VCaP (cell line): Measurements from ENCODE around the gene GLIS1.

Experiments used
- H3K27ac ChIP-seq: fragments of 450-650 bp; 2 replicates; pipeline ENCODE4 v1.5.1; 2017
- TF ChIP-seq, protein P1 (sequence below): fragments of 450-650 bp; conservative IDR thresholded peaks from 2 replicates; pipeline ENCODE4 v1.5.1; 2017; ENCODE audit warnings: mild to moderate bottlenecking, moderate library complexity

Gene GLIS1

DNA sequence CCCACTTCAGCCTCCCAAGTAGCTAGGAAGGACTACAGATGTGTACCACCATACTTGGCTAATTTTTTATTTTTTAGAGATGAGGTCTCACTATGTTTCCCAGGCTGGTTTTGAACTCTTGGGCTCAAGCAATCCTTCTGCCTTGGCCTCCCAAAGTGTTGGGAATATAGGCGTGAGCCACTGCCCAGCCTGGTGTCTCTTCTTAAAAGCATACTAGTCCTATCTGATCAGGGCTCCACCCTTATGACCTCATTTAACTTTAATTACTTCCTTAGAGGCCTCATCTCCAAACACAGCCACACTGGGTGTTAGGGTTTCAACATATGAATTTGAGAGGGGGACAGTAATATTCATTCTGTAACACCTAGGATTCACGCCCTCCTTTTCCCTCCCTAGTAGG, 130.9 kb downstream of the GLIS1 start:
- TF ChIP-seq, protein P1, sequence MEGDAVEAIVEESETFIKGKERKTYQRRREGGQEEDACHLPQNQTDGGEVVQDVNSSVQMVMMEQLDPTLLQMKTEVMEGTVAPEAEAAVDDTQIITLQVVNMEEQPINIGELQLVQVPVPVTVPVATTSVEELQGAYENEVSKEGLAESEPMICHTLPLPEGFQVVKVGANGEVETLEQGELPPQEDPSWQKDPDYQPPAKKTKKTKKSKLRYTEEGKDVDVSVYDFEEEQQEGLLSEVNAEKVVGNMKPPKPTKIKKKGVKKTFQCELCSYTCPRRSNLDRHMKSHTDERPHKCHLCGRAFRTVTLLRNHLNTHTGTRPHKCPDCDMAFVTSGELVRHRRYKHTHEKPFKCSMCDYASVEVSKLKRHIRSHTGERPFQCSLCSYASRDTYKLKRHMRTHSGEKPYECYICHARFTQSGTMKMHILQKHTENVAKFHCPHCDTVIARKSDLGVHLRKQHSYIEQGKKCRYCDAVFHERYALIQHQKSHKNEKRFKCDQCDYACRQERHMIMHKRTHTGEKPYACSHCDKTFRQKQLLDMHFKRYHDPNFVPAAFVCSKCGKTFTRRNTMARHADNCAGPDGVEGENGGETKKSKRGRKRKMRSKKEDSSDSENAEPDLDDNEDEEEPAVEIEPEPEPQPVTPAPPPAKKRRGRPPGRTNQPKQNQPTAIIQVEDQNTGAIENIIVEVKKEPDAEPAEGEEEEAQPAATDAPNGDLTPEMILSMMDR, result no peak
- H3K27ac ChIP-seq, result no peak overlapping the region

DNA sequence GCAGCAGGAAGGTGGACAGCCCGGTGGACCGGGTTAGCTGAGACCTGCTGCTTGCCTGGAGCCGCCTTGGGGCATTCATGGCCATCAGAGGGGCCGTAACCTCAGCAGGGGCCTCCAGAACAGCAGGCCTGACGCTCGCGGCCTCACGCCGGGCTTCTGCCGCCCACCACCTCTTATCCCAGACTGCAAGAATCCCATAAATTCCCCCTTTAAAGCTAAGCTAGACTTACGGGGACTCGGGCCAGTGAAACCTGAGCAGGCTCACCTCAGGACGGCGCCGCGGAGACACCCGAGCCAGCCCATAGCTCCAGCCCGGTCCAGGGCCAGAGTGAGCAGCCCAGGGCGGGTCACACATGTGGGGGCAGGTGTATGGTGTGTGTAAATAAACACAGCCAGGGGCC, 132.3 kb downstream of the GLIS1 start:
- TF ChIP-seq, protein P1, result no peak
- no peak overlapping the region for H3K27ac ChIP-seq

DNA sequence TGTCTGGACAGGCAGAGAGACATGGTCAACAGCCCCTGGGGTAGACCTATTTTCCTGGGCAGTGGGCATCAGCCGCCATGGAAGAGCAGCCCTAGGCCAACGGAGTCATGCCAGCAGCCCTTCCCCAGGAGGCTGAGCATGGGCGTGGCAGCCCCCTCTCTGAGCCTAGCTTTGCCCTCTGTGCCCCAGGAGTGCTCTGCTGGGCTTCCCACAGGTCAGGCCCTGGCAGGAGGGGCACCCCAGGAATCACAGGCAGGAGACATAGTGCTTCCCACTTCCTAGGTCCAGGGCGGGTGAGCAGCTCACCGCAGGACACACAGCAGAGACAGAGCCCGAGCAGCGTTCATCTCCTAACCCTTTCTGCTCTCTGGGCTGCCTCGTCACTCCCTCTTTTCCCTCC, 132.8 kb downstream of the GLIS1 start:
- TF ChIP-seq, protein P1, result no peak

DNA sequence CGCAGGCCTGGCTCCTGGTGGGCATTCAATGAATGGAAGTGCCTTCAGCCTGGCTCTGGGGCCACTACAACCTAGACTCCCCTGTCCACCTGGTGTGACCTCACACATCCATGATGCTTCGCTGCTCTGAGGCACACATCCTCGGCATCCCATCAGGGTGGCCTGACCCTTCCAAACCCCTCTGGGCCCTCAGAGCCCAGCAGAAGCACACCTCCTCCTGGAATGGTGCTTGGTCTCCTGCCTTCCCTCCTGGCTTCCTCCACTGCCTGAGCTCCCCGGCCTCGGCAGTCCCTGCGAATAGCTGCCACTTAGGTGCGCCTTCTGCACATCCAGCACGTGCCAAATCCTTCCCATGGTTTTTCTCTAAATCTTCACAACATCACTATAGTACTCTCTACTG, 133.8 kb downstream of the GLIS1 start:
- TF ChIP-seq, protein P1, result no peak
- H3K27ac ChIP-seq, result no peak overlapping the region

More for the DNA sequence above, 132.8 kb downstream of the GLIS1 start:
- H3K27ac ChIP-seq, result no peak overlapping the region

DNA sequence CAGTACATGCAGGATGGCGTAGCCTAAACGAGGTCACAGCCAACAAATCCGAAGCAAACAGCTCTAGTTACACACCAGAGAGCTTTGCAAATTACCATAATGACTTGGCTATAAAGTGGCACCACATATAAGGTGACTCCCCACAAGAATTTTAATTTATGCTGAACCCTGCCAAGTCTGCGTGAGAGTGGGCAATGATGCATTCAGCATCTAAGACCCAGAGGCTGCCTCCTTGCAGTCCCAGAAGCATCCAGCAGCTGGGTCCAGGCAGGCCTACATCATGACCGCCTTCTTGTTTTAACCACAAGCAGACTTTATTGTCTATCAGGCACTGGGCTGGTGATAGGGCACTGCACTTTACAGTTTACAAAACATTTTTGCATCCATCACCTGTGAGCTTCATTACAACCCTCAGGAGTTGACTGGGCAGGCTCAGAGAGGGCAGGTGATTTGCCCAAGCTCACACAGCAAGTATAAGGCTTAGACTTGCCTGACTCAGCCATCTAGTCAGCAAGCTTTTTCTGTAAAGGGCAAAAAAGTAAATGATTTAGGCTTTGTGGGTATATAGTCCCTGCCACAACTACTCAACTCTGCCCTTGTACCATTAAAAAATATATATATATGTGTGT, 134.6 kb downstream of the GLIS1 start:
- TF ChIP-seq, protein P1, result no peak
- no peak overlapping the region for H3K27ac ChIP-seq

DNA sequence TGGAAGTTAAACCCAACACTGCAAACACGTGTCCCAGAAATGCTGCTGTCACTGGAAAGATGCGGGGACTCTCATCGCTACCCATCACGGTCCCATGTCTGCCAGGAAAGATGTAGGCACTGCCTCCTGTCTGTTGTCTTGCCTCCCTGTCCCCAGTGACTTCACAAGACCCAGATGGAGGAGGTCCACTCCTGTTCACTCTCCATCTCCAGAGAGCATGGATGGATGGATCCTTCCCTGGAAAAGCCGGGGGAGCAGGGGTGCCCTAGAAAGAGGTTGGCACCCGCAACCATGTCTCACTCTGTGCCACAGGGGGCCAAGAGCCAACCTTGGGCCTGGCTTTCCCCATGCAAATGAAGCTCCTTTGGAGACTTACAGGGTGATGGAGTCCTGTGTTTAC, 135.5 kb downstream of the GLIS1 start:
- no peak overlapping the region for H3K27ac ChIP-seq
- TF ChIP-seq, protein P1, result no peak

DNA sequence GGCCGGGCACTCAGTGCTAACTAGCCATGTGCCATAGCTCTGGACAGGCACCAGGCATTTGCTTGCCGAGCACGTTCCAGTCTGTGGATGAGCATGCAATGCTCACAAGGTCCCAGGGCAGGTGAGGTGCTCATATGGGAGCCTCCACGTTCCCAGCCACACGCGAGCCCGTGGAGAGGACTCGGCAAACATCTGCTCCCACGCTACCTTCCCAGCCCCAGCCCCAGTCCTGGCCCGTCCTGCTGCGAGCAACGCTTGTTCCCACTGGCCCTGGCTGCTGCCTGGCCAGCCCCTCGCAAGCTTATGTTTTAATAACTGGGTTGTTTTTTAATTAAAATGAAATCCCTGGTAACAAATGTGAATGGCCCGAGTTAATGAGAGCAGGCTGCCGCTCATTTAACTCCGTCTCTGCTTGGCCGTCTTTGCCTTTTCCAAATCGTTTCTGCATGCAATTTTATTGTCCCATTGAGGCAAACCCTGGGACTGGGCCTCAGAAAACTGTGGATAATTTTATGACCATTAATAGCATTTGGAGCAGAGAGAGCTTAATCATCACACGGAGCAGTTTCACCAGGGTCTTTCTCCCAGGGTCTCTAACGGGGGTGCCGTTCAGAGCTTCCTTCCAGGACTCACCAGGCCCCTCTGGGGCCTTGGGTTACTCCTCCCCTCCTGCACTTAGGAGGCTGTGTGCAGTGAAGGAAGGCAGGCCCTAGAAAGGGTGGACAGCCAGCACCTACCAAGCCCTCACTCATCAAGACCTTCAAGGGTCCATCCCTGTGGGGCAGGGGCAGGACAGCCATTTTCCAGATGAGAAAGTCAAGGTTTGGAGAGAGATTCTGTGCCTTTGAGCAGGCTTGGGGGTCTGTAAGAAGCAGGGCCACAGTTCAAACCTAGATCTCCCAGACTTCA, 136.8 kb downstream of the GLIS1 start:
- no peak overlapping the region for H3K27ac ChIP-seq
- TF ChIP-seq, protein P1, result no peak
